T-helper 1 cell treated with Interleukin-12 subunit alpha and Interleukin-12 subunit beta and Interleukin-4 antibody, amounts not matched to agents 30 ng/mL and 1 ng/mL, for 36 hours (primary cell): ENCODE measurements around the gene CDH2. TPM values are rescaled to one million over a fixed set of nuclear protein-coding genes. Genes with fewer than 3 reads are reported as not detected.

Experiments
- intact Hi-C: fragments of 100-400 bp; cut with micrococcal nuclease; formaldehyde crosslinking; loops from one replicate; pipeline ENCODE4 v1.15.1; 2024
- total RNA-seq: library from RNA; stranded (reverse); gene quantifications from 2 replicates; pipeline ENCODE4 v1.2.3, GENCODE V29; 2022

The CDH2 gene
- total RNA-seq, 1 donor from 2014 or later: 0.61 TPM

DNA sequence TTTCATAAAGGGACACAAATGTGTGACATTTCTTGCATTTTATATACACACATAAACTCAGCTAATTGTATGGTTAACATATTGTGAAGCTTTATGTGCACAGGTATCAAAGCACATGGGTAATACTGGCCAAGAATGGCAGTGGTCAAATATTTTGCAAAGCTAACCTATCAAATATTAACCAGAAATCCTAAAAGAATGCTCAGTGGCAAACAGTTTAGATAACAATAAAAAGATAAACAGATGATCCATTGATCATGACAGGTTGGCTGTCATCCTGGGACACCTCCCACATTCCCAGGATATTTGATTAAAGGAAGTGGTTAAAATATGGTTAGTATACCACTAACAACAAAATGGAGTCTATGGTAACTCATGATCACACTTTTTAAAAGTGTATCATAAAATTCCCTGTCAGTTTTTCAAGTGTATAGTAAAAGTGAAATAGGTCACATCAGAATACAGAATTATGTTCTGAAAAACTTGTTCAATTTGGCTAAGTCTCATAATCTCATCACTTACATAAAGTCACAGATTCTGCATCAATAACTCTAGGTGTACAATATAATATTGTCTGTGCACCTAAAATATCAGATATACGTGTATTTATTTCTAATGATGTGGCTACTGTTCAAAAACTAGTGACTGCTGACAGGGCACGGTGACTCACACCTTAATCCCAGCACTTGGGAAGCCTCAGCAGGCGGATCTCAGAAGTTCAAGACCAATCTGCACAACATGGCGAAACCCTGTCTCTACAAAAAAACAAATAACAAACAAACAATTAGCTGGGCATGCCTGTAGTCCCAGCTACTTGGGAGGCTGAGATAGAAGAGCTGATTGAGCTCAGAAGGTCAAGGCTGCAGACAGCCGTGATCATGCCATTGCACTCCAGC is 48.9 kb downstream of the CDH2 start:
- intact Hi-C loops: no loop called here

- intact Hi-C loops: no loop called here
Observed at GRCh38 chr18:28127228-28127627, 49.7 kb downstream of the CDH2 start.

- intact Hi-C loops: no loop called here
Observed at GRCh38 chr18:28126768-28127167, 50.2 kb downstream of the CDH2 start.

DNA sequence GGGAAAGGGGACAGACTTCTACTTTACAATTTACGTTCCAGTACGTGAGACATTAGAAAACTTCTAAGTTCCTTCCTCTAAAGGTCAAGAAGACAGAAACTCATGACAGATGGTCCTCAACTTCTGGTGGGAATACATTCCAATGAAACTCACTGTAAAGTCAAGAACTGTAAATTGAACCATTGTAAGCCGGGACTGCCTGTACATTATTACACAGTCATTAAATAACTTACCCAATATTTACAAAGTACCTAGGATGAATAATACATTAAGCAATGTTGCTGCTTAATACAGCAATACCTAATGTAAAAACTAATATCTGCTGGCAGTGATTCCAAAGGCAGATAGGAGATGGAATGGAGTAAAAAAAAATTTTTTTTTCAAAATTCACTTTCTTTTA is 51.9 kb downstream of the CDH2 start:
- intact Hi-C loops: no loop called here

DNA sequence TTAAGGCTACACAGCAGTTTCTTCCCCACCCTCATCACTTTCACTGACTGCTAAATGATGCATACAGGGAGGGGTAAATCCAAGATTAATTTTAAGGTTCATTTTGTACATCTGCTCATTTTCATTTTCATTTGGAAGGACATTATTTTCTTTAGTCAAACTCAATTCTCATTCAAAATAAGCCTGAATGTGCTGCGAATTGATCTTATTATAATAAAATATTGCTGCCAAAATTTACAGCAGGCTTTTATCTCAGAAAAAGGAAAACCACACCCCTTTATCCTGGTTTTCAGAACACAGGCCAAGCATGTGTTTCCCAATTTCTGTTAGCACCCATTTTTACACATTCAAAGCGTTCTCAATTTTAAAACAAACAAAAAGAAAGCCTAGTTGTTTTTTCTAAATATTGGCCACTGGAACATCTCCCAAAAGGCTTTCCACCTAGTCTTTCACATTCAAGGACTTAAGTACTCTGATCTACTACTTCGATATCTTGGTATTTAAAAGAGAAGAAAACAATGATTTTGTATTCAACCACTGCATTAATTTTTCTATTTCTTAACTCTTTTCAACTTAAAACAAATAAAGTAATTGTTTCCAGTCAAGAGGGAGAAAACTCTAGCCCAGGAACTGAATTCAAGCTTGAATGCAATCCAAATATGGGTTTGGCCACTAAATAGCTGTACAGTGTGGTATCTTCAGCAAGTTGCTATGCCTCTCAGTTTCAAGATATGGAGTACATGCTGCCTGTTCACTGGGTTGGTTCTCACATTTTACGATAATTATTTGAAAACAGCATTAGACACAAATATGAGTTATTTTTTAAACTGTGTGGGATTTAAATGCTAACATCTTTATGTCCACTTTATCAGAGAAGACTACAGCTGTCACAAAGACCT is 52.5 kb downstream of the CDH2 start:
- intact Hi-C loops: no loop called here

GRCh38 chr18:28123401-28124030 is 53.4 kb downstream of the CDH2 start:
- intact Hi-C loops: no loop called here

GRCh38 chr18:28120828-28121515 is 56.0 kb downstream of the CDH2 start:
- intact Hi-C loops: no loop called here

GRCh38 chr18:28116461-28116860 is 60.5 kb downstream of the CDH2 start:
- intact Hi-C loops: no loop called here

GRCh38 chr18:28115149-28115550 is 61.8 kb downstream of the CDH2 start:
- intact Hi-C loops: no loop called here

GRCh38 chr18:28114472-28114871 is 62.5 kb downstream of the CDH2 start:
- intact Hi-C loops: no loop called here

GRCh38 chr18:28113271-28114029 is 63.5 kb downstream of the CDH2 start:
- intact Hi-C loops: no loop called here

- intact Hi-C loops: no loop called here
Observed at GRCh38 chr18:28112056-28112470, 64.9 kb downstream of the CDH2 start.

GRCh38 chr18:28110924-28111323 is 66.0 kb downstream of the CDH2 start:
- intact Hi-C loops: no loop called here

DNA sequence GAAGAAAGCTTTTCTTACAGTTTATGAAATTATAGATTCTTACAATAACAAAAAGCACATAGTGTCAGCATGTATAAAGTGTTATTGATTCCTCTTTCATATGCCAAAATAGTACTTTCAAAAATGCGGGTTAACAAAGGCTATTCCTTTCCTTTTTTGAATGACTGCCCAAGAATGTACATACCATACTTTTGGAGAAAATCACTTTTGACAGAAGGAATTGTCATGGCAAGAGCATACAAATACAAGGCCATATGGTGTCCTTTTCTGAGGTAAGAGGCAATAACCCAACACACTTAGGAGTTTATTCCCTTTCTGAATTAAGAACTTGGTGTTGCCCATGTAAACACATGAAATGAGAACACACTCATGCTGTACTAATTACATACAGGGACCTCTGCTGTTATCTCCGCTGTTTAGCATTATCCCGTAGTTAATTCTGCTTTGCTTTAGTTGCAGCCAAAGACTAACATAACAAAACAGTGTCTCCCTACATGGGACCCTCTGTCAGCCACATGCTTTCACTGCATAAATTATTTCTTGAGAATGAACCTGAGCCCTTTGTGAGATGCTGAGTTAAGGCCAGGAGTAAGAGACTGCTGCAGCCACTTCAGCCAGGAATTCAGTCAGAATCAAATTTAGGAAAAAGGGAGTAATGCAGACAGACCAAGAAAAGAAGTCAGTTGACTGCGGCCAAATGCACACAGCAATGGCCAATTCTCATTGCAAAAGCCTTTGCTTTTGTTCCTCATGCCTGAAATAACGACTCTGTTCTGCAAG is 67.0 kb downstream of the CDH2 start:
- intact Hi-C loops: no loop called here

DNA sequence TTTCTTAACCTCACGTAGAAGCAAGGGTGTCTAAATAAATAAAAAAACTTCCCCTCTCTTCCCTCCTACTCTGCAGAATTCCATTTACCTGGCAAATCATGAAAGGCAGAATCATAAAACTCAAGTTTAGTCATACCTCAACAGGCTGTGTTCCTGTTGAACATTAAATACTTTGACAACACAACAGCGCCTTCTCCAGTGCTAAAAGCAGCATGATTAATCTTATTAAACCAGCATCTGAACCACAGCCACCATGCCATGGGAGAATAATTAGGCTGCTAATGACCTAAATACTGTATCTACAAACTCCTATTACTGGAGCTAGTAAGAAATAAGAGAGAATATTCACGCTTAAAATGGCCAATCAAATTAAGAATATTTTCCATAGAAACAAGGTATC is 68.1 kb downstream of the CDH2 start:
- intact Hi-C loops: no loop called here

DNA sequence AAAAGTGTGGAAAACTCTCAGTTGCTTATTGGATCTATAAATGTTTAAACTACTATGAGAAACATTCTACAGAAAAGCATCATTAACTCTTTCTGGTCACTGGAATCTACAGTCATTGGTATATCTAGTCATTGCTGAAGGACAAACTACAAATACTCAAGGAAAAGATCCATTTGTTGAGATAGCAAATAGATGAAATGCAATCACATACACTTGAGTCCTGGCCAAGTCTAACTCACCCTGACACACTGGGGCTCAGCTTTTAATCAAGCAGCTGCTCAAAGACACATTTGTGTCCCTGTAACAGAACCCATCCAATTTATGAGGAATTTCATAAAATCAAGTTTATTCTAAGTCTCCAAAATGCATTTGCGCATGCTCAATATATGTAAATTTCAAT is 68.7 kb downstream of the CDH2 start:
- intact Hi-C loops: no loop called here

GRCh38 chr18:28099237-28099636 is 77.7 kb downstream of the CDH2 start:
- intact Hi-C loops: no loop called here

- intact Hi-C loops: no loop called here
Observed at GRCh38 chr18:28095631-28096030, 81.3 kb downstream of the CDH2 start.

DNA sequence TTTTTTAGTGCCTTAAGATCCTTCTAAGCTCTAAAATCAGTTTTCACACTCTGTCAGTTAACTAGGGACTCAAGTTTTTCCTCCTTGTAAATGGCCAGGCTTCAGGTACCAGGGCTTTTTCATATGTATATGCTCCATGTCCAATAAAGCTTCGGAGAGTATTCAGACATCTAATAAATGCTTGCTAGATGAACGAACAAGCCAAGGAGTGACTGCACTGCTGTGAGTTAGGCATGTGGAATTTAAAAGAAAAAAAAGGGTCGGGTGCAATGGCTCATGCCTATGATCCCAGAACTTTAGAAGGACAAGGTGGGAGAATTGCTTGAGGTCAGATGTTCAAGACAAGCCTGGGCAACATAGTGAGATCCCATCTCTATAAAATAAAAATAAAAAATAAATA is 81.9 kb downstream of the CDH2 start:
- intact Hi-C loops: no loop called here

DNA sequence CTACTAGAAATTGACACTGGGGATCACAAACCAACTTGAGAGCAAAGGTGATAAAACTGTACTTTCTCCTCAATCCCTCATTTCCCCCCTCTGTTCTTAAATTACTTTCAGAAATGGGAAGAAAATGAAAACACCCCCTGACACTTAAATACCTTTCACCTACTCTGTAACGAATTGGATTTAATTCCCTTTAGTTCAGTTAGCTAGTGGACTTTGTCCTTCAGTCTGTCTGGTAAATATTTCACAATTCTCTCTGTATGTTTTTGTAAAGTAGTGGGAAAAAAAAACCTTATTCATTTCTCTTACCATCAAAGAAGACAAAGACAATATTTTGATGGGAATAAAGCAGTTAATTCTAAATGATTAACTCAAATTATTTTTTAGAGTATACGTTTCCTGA is 85.7 kb downstream of the CDH2 start:
- intact Hi-C loops: no loop called here
